ENCODE results near the gene OR4L1.
"Not testable (repeated sequence)": the region's sequence is repeated elsewhere in the genome, so short reads cannot be mapped to it uniquely, and the experiment has no call there.

Gene OR4L1

GRCh38 chr14:20059745-20060144 lies at the start of gene OR4L1:
Gene OR4L1 (plus strand): TSS chr14:20060045. CDS start chr14:20060045, 0 bp downstream.
- DNase-seq, result no peak

GRCh38 chr14:20019257-20019865 lies 40.5 kb upstream of the OR4L1 start, which contains the start of gene OR4K14:
Gene OR4K14 (minus strand): TSS chr14:20019307. CDS start chr14:20015193, 4,114 bp downstream.
- no peak for DNase-seq

GRCh38 chr14:20031058-20031457 lies 28.8 kb upstream of the OR4L1 start:
- DNase-seq, result no peak

- DNase-seq, result no peak
Measured at GRCh38 chr14:20035449-20035848, 24.4 kb upstream of the OR4L1 start.

- DNase-seq, result no peak
Measured at GRCh38 chr14:20035938-20036337, 23.9 kb upstream of the OR4L1 start, which contains the start of gene OR4K13. Gene OR4K13 (minus strand): TSS chr14:20036038. CDS start chr14:20034758, 1,280 bp downstream.

GRCh38 chr14:20044243-20044642 lies 15.6 kb upstream of the OR4L1 start:
- no peak for DNase-seq

- DNase-seq, result no peak
Measured at GRCh38 chr14:20048202-20048601, 11.6 kb upstream of the OR4L1 start.

GRCh38 chr14:20092050-20092449 lies 32.2 kb downstream of the OR4L1 start:
- DNase-seq, result no peak

- no peak for DNase-seq
Measured at GRCh38 chr14:20093442-20093841, 33.6 kb downstream of the OR4L1 start.

GRCh38 chr14:20098926-20099770 lies 39.3 kb downstream of the OR4L1 start:
- not testable (repeated sequence) for DNase-seq

- DNase-seq, result no peak
Measured at GRCh38 chr14:20110438-20110837, 50.6 kb downstream of the OR4L1 start, which contains the start of gene OR4K17. Gene OR4K17 (plus strand): TSS chr14:20110739. CDS start chr14:20117500, 6,761 bp downstream.

Data from NCI-H510A (cell line).